ENCODE results near the gene FXN. TPM values are rescaled to one million over a fixed set of nuclear protein-coding genes. Genes with fewer than 3 reads are reported as not detected.

FXN gene
- total RNA-seq, 2 donors from 2014 or later: 7.9 to 11.2 TPM

Other genes with a start within 250 kb of the FXN start
- not detected for gene PRKACG, start 21.6 kb upstream of the FXN start, total RNA-seq
- gene TJP2, start 138.5 kb downstream of the FXN start, total RNA-seq: 100 to 1,000 TPM; 129 to 131 TPM